ENCODE data around the gene LMX1B.

DNA sequence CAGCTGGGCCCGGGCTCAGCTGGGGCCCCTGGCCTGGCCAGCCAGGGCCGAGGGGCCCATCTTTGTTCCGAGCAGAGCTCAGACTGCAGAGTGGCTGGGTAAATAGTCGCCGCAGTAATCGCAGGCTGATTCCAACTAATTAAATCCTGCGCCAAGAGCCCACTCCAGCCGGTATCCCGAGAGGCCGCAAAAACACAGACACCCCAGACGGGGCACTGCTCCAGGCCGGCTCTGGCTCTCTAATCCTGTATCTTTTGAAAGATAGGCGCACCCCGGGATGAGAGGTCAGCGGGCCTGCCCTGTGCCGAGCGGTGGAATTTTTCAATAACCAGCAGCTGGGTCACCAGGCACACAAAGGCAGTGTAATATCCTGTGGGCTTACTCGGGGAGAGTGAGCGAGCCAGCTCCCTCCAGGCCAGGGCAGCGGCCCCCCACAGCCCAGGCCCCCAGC lies 57.7 kb downstream of the LMX1B start:
- TF ChIP-seq CTCF (IDR thresholded peaks at IDR 0.05) (no peak), POLR2A (IDR thresholded peaks at IDR 0.05) (no peak)

All from stomach (tissue), 4 donors.